Measurements from ENCODE around the gene OSTF1.

OSTF1 gene

DNA sequence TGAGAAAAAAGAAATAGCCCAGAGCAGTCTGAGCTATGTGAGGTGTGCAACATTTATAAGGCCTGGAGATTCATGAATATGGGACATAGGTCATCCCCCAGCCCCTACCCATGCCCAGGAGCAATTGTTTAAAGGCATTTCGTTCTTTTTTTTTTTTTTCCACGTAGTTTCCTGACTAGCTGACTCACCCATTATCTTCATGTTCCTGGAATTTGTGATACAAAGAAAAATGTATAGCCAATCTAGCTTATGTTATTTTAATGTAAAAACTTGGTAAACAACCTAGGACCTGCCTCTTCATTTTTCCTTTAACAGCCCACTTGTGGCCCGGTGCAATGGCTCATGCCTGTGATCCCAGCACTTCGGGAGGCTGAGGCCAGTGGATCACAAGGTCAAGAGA is 81.3 kb downstream of the OSTF1 start:
- DNase-seq: no peak

- DNase-seq: no peak
Observed at GRCh38 chr9:75170898-75171360, 82.6 kb downstream of the OSTF1 start.

- no peak for DNase-seq
Observed at GRCh38 chr9:75175395-75175794, 87.1 kb downstream of the OSTF1 start.

DNA sequence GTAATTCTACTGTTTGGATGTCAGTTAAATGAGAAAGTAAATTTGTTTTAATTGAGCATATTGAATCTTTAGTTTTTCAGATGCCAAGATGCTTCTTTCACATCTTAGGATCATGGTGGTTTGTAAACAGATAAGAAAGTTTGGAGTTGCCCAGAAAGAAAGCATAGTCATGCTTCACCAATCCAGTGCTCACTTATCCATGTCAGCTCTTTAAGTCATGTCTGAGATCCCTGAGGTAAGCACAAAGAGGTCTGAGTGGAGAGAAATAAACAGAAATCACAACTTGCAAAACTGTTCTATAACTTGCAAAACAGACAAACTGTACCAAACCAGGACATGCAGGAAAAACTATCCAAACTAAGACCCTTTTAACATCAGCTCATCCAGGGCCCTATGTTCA is 87.7 kb downstream of the OSTF1 start:
- DNase-seq: no peak

DNA sequence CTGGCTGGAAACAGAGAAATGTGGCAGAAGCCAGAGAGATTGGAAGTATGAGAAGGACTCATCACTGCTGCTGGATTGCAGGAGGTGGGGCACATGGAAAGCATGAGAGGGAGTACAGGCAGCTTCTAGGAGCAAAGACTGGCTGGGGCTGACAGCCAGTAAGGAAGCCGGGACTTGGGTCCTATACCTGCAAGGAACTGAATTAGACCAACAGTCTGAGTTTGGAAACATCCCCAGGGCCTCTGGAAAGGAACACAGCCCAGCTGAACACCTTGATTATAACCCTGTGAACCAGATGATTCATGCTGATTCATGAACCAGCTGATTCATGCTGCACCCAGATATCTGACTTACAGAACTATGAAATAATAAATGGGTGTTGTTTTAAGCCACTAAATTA is 93.4 kb downstream of the OSTF1 start:
- DNase-seq: no peak

DNA sequence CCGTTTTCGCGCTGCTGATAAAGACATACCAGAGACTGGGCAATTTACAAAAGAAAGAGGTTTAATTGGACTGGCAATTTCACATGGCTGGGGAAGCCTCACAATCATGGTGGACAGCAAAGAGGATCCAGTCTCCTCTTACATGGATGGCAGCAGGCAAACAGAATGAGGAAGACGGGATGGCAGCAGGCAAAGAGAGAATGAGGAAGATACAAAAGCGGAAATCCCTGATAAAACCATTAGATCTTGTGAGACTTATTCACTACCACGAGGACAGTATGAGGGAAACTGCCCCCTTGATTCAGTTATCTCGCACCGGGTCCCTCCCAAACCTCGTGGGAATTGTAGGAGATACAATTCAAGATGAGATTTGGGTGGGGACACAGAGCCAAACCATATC is 95.0 kb downstream of the OSTF1 start:
- DNase-seq: no peak

DNA sequence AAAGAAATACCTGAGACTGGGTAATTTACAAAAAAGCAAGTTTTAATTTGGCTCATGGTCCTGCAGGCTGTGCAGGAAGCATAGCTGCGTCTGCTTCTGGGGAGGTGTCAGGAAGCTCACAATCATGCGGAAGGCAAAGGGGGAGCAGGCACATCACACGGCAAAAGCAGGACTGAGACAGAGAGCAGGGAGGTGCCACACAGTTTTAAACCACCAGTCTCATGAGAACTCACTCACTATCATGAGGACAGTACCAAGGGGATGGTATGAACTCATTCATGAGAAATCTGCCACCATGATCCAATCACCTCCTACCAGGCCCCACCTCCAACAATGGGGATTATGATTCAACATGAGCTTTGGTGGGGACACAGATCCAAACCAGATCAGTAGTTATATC is 96.2 kb downstream of the OSTF1 start:
- no peak for DNase-seq

DNA sequence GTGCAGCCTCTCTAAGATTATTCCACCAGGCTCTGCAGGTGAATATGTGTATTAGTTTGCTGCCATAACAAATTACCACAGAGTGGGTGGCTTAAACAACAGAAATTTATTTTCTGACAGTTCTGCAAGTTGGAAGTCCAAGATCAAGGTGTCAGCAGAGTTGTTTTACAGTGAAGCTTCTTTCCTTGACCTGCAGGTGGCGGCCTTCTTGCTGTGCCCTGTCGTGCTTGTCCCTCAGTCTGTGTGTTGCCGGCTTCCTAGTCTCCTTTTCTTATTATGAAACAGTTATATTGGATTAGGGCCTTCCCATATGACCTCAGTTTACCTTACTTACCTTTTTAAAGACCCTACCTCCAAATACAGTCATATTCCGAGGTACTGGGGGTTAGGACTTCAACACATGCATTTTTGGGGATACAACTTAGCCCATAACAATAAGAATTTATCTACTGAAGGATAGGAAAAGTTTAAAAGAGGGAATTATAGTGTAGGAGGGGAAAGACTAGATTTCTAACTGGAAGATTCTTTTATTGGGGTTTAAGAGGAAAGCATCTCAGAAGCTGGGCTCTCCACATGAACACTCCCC is 97.4 kb downstream of the OSTF1 start:
- peak; percentile 27 for DNase-seq

GRCh38 chr9:75186767-75187380 is 98.6 kb downstream of the OSTF1 start:
- no peak for DNase-seq

GRCh38 chr9:75188756-75189155 is 100.4 kb downstream of the OSTF1 start:
- DNase-seq: no peak

DNA sequence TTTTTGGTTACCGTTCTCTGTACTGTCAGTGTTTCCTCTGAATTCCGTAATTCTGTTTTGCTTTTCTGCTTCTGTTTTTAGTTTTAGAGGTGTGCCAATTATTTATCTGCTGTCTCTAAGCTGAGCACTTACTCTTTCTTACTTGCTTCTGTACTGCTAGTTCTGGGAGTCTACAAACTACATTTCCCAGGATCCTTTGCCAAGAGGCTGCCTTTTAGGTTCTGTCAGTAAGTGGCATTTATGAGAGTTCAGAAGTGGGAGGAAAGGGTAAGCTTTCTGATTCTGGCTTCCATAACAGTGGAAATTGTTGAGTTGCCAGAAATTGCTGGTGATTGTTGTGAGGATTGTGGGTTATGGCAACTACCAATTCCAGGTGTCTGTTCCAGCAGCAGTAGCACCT is 102.4 kb downstream of the OSTF1 start:
- no peak for DNase-seq
